NCI-H2029 (cell line): Measurements from ENCODE around the gene RGS2.

ENCODE experiments used
- DNase-seq: peaks from one replicate; lab custom pipeline; 2025; lab: John Stamatoyannopoulos, UW

RGS2 gene

DNA sequence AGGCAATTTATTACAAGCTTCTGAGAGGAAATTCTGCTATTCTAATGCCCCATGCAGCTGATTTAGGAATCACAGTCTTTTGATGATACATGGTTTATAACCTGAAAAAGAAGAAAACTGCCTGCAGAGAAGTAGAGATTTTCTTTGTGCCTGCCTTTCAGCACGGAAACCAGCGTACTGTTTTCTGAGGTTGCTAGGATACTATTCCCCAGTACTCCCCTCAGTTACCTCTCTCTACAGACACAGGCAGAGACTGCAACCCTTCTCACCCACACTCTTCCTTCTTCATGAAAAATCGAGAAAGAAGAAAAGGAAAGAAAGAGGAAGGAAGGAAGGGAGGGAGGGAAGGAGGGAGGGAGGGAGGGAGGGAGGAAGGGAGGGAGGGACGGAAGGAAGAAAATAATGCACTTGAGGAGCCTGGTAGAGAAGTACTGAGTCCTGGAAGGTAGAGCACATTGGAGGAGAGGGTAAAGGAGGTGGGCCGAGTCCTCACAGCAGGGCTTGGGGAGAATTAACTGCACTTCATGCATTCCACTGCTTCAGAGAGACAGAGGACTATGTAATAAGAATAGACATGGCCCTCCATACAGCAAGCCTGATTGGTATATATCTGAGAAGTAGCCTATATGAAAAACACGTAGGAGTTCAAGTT is 21.9 kb downstream of the RGS2 start:
- no peak for DNase-seq

DNA sequence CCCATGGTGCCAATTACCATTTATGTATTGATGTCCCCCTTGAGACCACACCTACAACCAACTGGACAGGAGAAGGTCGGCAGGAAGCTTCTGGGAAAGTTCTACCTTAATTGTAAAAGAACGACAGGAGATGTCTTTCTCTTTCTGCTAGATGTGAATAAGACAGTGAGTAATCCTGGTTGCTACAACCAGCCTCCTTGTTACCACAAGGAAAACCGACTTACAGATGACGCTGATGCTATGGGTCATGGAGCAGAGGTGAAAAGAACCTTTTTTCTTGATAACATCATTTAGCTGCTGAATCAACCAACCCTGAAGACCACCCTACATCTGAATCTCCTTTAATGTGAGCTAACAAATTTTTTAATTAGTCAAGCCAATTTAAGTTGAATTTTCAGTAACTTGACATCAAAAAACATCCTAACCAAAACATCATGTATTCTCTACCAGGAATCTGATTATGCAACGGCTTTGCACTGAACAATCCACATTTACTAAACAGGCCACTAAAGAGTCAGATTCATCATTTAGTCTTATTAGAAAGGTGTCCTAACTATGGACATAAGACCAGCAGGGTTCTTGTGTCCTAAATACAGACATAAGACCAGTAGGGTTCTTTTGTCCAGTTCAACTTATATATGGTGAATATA is 23.0 kb downstream of the RGS2 start:
- no peak for DNase-seq

DNA sequence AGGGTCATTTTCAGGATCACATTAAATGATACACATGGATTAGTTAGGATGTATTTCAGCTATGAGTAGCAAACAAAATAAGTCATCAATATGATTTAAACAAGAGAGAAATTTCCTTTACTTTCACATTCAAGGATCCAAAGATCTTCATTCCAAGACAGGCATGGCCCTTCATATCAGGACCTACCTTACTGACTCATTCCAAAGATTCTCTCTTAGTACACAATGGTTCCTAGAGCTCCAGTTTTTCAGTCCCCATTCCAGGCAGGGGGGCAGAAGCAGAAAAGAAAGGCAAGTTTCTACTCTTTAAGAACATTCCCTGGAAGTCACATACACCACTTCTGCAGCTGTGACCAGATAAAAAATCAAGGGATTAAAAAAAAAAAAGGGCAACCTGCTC is 23.7 kb downstream of the RGS2 start:
- DNase-seq: no peak

DNA sequence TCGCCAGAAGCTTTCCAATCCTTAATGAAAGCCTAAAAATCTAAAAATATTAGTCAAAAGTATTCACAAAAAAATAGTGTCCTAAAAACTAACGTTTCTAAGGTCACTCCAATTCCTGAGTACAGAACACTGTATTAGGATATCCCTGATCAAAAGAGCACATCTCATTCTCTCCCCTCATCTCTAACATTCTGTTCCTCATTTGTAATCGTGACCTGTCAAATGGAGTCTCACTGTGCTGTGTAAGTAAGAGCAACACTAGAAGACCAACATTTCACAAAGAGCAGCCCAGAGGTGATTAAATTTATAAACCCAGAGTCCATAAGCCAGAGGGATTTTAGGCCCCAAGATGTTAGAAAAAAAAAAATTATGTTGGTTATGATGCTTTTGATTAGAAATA is 26.3 kb downstream of the RGS2 start:
- no peak for DNase-seq

DNA sequence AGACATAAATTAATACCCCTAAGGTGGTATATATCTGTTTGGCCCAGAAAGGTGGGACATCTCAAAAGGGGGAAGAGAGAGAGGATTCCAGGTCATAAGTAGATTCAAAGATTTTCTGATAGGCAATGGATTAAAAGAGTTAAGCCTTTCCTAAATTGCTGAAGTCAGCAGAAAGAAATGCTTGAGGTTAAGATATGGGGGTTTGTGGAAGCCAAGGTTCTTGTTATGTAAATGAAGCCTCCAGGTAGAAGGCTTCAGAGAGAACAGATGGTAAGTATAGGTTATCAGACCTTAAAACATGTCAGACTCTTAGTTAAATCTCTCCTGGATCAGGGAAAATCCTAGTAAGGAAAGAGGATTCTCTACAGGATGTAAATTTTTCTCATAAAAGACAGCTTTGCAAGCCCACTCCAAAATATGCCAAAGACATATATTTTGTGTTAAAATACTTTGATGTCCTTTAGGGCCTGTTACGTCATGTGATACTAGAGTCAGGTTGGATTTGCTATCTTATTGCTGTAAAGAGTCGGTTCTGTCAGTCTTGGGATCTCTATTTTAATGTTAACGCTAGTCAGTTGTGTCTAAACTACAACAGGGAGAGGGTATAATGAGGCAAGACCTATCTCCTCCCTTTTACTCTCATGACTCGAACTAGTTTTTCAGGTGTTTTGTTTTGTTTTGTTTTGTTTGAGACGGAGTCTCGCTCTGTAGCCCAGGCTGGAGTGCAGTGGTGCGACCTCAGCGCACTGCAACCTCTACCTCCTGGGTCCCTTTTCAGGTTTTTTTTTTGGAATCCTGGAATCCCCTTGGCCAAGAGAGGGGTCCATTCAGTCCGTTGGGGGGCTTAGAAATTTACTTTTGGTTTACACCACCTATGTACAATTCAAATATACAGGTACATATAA is 30.6 kb downstream of the RGS2 start:
- no peak for DNase-seq

DNA sequence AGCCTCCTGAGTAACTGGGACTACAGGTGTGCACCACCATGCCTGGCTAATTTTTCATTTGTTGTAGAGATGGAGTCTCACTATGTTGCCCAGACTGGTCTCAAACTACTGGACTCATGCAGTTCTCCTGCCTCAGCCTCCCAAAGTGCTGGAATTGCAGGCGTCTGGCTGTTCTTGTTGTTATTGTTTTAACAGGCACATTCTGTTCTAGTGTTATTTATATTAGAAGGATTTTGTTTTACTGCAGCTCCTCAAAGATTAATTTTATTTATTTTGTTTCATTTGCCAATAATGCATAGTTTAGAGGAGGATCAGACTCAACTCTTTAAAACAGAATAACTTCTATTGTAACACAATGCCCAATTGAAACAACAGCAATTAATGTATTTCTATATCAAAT is 35.5 kb downstream of the RGS2 start:
- no peak for DNase-seq

DNA sequence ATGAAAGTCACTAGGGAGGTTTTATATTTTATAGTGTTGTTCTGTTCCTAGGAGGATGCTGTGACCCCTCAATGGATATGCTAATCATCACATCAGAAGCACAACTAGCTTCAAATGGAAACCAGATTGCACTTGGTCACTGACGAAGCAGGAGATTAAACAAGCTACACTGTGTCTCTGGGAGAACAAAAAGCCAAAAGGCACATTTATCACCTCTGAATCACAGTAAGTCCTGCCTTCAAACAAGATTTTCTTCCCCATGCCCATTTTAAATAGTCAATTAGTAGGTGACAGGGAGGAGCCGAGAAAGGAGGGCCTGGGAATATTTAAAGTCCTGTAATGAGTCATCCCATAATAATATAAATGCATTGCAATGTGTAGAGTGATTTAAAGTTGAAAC is 38.1 kb downstream of the RGS2 start:
- DNase-seq: no peak

DNA sequence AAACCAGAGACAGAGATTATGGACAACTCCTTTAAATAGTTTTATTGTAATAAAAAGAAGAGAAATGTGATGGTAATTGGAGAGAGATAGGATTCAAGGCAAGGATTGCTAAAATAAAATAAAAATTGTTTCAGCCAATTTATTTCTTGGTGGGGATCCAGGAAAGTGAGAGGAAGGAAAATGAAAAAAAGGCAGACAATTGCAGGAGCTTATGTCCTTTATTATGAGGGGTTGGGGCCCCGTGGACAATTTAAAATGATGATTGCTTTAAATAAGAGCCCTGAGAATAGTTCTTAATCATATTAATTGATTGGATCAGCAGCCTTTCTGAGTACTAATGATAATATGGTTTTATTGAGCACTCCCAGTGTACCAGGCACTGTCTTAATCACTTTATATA is 40.2 kb downstream of the RGS2 start:
- DNase-seq: no peak

DNA sequence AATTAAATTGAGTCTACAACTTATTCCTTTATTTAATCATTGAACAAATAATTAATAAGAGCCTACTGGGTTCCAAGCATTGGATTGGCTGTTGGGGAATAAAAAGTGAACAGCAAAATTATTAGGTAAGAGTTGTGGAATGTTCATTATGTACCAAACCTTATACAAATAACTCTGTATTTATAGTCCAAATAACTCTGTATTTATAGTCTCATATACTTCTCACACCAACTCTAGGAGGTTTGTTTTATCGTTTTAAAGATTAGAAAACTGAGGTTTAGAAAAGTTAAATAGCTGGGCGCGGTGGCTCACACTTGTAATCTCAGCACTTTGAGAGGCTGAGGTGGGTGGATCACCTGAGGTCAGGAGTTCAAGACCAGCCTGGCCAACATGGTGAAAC is 40.6 kb downstream of the RGS2 start:
- DNase-seq: no peak

DNA sequence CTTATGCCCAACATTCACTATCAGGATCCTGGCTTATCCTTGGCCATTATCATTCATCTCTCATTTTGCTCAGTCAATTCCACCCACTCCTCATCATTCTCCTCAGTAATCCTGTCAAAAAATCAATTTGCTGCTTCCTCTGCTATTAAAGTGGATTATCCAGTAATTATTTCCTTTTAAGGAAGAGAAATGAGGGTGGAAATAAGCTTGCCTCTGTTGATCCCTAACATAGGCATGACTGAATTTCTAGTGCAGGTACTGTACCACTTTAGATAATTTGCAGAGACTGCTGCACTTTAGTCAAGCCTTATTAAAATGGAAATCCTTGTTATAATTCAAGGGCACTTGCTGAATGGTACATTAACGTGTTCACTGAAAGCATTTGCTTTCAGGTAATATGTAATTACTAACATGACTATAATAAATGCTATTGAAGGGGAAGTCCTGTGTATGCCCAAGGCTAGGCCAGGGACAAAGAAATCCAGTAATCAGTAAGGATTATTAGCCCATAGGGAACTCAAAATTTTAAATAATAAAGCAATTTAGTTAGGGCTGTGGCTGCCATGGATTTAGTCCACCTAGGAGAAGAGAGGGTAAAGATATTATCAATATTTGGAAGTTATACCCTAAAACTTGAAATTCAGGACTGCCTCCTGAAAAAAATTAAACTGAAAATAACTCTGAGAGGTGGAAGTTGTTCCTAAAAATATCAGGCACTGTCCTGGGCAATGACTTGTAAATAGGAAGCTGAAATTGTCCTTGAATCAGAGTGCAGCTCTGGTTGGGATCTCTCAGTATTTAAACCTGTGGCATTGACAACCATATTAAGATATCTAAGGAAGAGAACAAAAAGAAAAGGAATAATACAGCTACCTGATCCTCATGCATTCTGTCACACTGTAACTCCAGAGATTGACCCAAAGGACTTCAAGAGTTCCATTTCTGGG is 43.4 kb downstream of the RGS2 start:
- no peak for DNase-seq

DNA sequence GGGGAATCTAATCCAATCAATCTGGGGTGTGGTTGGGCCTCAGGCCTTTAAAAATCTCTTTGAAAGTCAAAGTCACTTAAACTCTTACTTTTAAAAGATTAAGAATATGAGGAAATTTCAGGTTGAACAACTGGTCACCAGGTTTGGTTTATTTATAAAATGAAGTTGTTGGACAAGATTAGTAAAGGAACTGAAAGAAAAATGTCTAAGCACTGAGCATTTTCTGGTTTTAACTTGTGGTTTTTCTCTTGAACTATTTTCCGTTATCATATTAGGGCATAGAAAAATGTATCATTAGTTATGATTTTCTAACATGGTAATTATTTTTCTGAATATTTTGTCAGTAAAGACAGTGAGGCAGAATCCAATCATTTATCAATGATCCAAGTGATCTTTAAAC is 49.6 kb downstream of the RGS2 start:
- DNase-seq: no peak

DNA sequence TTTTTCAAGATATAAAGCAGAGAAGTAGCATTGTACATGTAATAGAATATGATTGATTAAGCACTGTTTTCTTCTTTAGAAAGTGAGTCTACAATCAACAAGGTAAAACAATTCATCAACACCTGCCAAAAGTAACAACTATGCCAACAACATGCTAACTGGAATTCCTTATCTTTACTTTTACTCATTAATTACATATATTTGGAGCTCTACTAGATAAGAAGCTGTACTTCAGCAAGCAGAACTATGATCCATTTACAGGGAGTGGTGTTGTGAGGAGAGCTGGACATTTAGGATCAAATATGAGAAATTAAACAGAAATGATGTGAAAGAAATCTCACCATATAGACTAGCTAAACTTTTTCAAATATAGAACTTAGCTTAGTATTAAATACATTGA is 51.0 kb downstream of the RGS2 start:
- no peak for DNase-seq

DNA sequence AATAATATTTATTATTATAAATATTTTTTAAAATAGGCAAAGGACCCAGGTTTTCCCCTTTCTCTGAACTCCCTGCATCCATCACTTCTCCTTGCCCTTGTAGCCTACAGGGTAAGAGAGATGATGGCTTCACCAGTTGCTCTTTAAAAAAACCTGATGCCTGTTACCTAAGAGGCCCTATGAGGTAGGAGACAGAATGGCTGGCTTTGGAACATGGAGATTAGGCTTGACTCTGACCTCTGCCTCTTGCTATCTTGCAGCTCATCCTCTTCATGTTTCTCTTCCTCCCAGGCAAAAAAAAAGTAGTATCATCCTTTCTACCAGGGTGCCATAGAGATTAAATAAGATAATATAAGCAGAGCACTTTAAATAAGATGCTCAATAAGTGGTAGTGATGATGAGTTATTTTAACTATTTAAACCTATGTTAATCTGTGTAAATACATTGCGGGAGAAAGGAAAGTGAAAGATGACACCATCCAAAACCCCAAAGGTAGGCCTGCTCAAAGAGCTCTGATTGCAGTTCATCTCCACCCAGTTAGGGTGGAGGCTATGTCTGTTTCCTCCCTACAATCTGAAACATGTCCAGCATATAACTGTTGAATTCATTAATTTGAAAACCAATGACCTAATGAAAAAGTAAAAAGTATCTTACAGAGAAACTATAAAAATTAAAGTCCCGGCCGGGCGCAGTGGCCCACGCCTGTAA is 51.8 kb downstream of the RGS2 start:
- no peak for DNase-seq

DNA sequence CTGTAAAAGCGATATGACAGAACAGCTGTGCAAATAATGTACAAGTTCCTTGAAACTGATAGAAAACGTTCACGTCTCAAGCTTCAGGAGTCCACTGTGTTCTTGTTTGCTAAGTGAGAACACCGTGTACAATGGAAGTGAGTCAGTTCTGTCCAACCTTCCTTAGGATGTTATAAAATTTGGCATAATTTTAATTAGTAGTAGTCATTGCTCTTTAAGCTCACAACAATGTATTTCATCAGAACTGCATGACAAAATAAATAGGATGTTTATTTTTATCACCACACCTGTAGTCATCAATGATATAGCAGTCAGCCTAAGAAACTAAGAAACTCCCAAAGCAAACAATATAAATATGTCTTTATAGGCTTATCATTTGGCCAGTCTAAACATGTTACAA is 53.0 kb downstream of the RGS2 start:
- DNase-seq: no peak
